Left kidney (tissue), 8 donors: ENCODE data around the gene COIL. TPM values are rescaled to one million over a fixed set of nuclear protein-coding genes. Genes with fewer than 3 reads are reported as not detected.

Source experiments
- DNase-seq: peaks from one replicate; pipeline ENCODE4 v3.0.0-alpha.2; 2013
- long read RNA-seq, 8 donors: transcript quantifications; one replicate each; lab custom pipeline, GENCODE V29; 2026
- polyA plus RNA-seq: library from polyadenylated mRNA; unstranded; fragments of 120-200 nt; gene quantifications from one replicate; pipeline ENCODE4 v1.2.1, GENCODE V29; 2013; ENCODE audit not compliant: insufficient read length

The COIL gene, protein sequence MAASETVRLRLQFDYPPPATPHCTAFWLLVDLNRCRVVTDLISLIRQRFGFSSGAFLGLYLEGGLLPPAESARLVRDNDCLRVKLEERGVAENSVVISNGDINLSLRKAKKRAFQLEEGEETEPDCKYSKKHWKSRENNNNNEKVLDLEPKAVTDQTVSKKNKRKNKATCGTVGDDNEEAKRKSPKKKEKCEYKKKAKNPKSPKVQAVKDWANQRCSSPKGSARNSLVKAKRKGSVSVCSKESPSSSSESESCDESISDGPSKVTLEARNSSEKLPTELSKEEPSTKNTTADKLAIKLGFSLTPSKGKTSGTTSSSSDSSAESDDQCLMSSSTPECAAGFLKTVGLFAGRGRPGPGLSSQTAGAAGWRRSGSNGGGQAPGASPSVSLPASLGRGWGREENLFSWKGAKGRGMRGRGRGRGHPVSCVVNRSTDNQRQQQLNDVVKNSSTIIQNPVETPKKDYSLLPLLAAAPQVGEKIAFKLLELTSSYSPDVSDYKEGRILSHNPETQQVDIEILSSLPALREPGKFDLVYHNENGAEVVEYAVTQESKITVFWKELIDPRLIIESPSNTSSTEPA
- polyA plus RNA-seq: 33.2 TPM
- long read RNA-seq, donor 1, partial matches to known transcripts: 29 of 32 reads
- long read RNA-seq, donor 1, other reads (novel, unspliced or antisense): 0 of 32 reads
- long read RNA-seq, donor 2, partial matches to known transcripts: 20 of 22 reads
- long read RNA-seq, donor 2, other reads (novel, unspliced or antisense): 0 of 22 reads
- long read RNA-seq, donor 3, partial matches to known transcripts: 7 of 10 reads
- long read RNA-seq, donor 3, other reads (novel, unspliced or antisense): 0 of 10 reads
- long read RNA-seq, donor 4: 0 reads
- long read RNA-seq, donor 5, transcript COIL-201 (7 exons, 2,650 nt): major isoform, 5 of 16 reads
- long read RNA-seq, donor 5, partial matches to known transcripts: 11 of 16 reads
- long read RNA-seq, donor 5, other reads (novel, unspliced or antisense): 0 of 16 reads
- long read RNA-seq, donor 6, partial matches to known transcripts: 32 of 34 reads
- long read RNA-seq, donor 6, other reads (novel, unspliced or antisense): 0 of 34 reads
- long read RNA-seq, donor 7, partial matches to known transcripts: 303 of 344 reads
- long read RNA-seq, donor 7, other reads (novel, unspliced or antisense): 38 of 344 reads
- long read RNA-seq, donor 8, partial matches to known transcripts: 13 of 15 reads
- long read RNA-seq, donor 8, other reads (novel, unspliced or antisense): 0 of 15 reads

GRCh38 chr17:56960596-56961538, at the start of gene COIL:
Gene COIL (minus strand): TSS chr17:56961050. CDS start chr17:56961019, 31 bp downstream.
- DNase-seq: peak; percentile 92

GRCh38 chr17:57010487-57010886, 49.6 kb upstream of the COIL start:
- no peak for DNase-seq

DNA sequence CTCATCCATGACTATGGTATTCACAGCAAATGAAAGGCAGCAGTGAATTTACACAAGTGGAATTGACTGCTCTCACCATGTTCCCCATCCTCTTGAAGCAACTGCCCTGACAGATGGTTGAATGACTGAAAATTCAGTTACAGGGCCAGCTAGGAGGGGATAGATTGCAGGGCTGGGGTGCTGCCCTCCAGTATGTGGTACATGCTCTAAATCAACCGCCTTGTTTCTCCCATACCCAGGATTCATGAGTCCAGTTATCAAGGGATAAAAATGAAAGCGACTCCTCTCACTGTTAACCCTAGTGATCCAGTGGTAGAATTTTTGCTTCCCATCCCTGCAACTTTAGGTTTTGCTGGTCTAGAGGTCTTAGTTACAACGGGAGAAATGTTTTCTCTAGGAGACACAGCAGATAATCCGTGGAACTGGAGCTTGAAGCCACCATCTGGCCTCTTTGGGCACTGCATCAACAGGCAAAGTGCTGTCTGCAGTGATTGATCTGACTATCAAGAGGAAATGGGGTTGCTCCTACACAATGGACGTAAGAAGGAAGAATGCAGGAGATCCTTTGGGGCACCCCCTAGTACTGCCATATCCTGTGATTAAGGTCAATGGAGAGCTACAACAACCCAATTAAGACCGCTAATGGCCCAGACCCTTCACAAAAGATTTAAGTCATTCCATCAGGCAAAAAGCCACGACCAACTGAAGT, 49.0 kb upstream of the COIL start:
- peak; percentile 35 for DNase-seq

- no peak for DNase-seq
Observed at GRCh38 chr17:57008958-57009357, 48.1 kb upstream of the COIL start.

GRCh38 chr17:57006040-57006439, 45.2 kb upstream of the COIL start:
- DNase-seq: no peak

DNA sequence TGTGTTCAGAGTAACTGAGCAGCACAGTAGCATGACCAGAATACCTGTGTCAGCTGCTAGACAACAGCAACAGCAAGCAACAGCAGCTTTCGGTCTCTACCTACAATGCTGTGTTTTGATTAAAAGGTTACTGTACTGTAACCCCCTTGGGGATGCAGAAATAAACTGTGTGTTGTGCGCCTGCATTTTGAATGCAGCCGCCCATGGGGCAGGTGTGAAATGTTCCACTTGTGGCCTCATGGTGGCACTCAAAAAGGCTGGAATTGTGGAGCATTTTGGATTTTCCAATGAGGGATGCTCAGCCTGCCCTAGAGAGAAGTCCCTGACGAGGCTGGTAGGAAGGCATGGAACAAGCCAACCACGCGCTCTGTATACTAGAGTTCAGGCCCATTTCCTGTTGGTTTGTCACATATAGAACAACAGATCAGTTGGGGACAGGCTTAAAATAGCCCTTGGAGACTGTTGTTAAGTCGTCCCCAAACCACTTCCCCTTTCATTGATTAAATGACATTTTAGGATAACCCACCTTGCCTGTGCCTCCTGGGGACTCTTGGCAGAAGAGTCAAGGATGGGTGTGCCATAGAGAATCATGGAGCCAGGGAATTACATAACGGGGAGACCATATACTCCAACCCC, 44.2 kb upstream of the COIL start:
- no peak for DNase-seq

DNA sequence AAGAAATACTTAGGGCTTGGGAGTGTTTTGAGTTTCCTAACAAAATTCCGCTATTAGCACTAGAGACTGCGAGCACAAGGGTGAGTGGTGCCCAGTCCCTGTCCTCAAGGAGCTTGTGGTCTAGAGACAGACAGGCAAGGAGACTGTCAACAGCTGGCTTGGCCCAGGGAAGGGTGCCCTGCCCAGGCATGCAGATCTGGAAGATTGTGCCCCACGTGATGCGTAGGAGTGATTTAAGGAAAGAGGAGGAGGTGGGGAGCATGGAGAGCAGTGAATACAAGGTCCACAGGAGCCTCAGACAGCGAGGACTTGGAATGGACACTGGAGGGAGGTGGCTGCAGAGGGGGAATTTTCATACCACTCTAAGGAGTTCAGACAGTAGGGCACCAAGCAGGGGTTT, 42.1 kb upstream of the COIL start:
- DNase-seq: no peak

GRCh38 chr17:57001541-57001940, 40.7 kb upstream of the COIL start:
- no peak for DNase-seq

- no peak for DNase-seq
Observed at GRCh38 chr17:56997313-56997712, 36.5 kb upstream of the COIL start.

- DNase-seq: no peak
Observed at GRCh38 chr17:56995766-56996165, 34.9 kb upstream of the COIL start.

DNA sequence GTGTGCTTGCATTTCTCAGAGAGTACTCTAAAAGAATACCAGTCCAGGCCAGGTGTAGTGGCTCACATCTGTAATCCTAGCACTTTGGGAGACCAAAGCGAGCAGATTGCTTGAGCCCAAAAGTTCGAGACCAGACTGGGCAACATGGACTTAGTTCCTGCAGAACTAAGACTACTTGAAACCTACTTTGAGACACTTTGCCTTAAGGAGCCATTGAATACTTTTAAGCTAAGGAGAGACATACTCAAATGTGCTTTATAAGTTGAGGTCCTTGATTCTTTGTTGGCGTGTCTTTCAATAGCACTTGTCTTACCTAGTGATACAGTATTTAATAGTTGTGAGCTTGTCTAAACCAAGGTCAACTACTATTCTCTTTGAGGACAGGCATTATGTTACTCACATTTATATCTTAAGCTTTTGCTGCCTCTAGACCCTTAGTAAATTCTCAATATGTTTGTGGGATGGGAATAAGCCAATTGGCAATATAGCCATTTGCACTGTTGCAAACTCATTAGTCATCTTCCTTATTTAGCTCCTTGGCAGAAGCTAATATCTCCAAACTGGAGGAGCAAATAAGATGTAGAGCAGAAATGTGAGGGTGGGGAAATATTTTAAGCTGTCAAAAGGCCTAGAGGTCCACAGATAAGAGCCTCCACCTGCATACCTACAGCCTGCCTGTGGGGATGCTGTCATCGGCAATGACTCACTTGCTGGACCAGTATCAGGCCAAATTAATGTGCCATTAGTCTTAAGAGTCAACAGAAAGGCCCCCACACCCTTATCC, 33.4 kb upstream of the COIL start:
- DNase-seq: no peak

- DNase-seq: no peak
Observed at GRCh38 chr17:56992364-56992763, 31.5 kb upstream of the COIL start.

DNA sequence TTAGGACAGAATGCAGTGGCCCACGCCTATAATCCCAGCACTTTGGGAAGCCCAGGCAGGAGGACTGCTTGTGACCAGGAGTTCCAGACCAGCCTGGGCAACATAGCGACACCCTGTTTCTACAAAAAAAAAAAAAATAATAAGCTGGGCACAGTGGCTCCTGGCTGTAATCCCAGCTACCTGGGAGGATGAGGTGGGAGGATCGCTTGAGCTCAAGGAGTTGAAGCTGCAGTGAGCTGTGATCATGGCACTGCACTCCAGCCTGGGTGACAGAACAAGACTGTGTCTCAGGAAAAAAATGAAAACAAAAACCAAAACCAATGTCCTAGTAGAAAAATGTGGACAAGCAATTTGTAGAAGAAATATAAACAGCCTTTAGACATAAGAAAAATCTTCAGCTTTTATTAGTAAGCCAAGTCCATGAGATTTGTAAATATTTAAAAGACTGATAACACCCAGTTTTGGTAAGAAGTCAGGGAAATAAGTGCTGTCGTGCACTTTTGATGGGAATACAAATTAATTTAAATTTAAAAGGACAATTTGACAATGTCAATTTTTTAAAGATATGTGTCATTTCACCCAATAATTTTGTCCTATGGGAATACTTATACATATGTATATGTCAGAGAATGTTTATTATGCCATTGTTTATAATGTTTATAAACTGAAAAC, 28.2 kb upstream of the COIL start:
- no peak for DNase-seq

DNA sequence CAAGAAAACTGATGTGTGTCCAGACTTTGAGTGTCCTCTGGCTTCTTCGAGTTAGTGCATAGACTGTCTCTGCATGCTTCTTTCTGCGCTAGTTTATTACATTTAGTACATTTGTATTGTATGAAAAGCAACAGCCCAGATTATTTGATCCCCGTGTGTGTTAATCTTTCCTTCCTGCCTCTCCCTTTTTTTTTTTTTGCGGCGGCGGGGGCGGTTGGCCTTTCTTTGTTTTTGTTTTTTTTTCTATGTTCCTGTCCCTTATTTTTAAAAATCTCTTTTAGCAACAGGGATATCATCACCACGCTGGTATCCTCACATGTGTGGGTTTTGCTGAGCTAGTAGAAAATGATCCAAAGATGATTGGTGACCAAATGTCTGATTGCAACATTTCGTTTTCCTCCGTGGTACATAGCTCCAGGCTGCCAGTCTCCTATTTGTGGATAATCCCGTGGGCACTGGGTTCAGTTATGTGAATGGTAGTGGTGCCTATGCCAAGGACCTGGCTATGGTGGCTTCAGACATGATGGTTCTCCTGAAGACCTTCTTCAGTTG, 26.5 kb upstream of the COIL start:
- no peak for DNase-seq

- no peak for DNase-seq
Observed at GRCh38 chr17:56985371-56986162, 24.7 kb upstream of the COIL start.

GRCh38 chr17:56983366-56983765, 22.5 kb upstream of the COIL start:
- DNase-seq: no peak

- no peak for DNase-seq
Observed at GRCh38 chr17:56982312-56982711, 21.5 kb upstream of the COIL start.
